ENCODE results near the gene CNTNAP2. TPM values are rescaled to one million over a fixed set of nuclear protein-coding genes. Genes with fewer than 3 reads are reported as not detected.

The CNTNAP2 gene
- polyA plus RNA-seq, 4 donors, result 0.54 to 10.1 (median 2.6) TPM

DNA sequence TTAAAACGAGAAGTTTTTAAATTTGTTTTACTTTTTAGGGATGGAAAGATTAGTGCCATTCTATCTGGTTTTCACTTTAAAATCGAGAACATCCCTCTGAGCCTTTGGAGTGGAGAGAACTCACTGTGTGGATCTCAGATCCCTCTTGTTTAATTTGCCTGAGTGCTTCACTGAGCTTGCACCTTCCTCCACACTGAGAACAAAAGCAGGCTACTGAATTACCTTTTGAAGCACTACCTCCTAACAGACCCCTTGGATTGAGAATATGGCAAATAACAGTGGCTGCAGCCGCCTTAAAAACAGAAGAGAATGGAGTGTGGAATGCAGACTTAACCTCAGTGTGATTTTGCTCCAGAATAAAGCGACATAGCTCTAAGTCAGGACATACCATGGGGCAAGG lies 204.7 kb downstream of the CNTNAP2 start:
- 57 to 67% (median 60%) methylated on average over 4 of the region's 4 CpGs for WGBS, 3 donors
- Histone ChIP-seq H3K27me3 (ENCODE audit: control insufficient read depth in 3 of 3, insufficient read depth in 3 of 3, low read length in 3 of 3) (no peaks in the 10 kb centered on the region), H3K36me3 (ENCODE audit: control insufficient read depth in 3 of 3, insufficient read depth in 2 of 3, low read depth in 1 of 3, low read length in 3 of 3) (no peaks in the 10 kb centered on the region), H3K9me3 (ENCODE audit: control insufficient read depth in 2 of 2, insufficient read depth in 1 of 2, low read depth in 1 of 2, low read length in 1 of 2) (no peaks in the 10 kb centered on the region), H3K4me3 (ENCODE audit: low read depth in 1 of 3, low read length in 3 of 3) (no peak overlapping the region), H3K4me1 (ENCODE audit: control insufficient read depth in 3 of 3, insufficient read depth in 2 of 3, low read depth in 1 of 3, low read length in 2 of 3) (no peaks in the 10 kb centered on the region), H3K27ac (ENCODE audit: low read depth in 1 of 3, low read length in 2 of 3) (no peak overlapping the region)
- no peak for DNase-seq
- no peak for FAIRE-seq

DNA sequence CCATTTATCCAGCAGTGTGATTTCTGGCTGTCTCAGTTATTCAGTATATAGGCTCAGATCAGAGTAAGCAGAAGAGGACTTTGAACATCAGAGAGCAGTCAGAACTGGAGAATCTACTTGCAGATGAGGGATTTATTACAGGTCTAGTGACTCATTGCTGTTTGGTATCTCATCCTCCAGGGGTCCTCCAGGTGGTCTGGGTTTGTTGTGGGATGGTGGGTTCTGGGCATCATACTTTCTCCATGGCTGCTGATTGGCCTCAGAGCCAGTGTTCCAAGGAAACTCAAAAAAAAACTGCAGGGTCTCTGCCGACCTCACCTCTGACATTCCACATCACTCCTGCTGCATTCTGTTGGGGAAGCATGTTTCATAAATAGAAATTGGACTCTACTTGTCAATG lies 214.8 kb downstream of the CNTNAP2 start:
- Histone ChIP-seq H3K9me3 (ENCODE audit: control insufficient read depth in 2 of 2, insufficient read depth in 1 of 2, low read depth in 1 of 2, low read length in 1 of 2) (no peaks in the 10 kb centered on the region), H3K4me1 (ENCODE audit: control insufficient read depth in 3 of 3, insufficient read depth in 2 of 3, low read depth in 1 of 3, low read length in 2 of 3) (no peaks in the 10 kb centered on the region), H3K27ac (ENCODE audit: low read depth in 1 of 3, low read length in 2 of 3) (no peak overlapping the region), H3K36me3 (ENCODE audit: control insufficient read depth in 3 of 3, insufficient read depth in 2 of 3, low read depth in 1 of 3, low read length in 3 of 3) (no peaks in the 10 kb centered on the region), H3K4me3 (ENCODE audit: low read depth in 1 of 3, low read length in 3 of 3) (no peak overlapping the region), H3K27me3 (ENCODE audit: control insufficient read depth in 3 of 3, insufficient read depth in 3 of 3, low read length in 3 of 3) (no peaks in the 10 kb centered on the region)
- 38 to 59% (median 46%) methylated on average over 1 of the region's 1 CpG for WGBS, 3 donors
- FAIRE-seq (no peak), DNase-seq (no peak)

DNA sequence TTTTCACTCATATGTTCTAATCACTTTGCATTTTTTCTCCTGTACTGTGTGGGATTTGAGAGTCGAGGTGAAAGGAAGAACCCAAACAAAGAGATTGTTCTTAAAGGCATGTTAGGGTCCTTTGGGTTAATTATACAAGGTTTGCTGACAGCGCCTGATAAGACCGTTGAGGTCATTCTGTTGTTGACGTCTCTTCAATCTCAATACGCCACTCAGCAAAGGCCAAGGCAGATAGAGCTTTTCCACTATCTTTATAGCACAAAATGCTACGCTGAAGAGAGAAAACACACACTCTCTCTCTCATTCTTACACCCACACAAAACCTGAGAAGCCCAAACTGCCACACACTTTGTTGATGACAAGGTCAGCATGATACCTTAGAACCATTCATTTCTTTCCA lies 228.7 kb downstream of the CNTNAP2 start:
- FAIRE-seq, result no peak
- H3K27ac ChIP-seq (ENCODE audit: low read depth in 1 of 3, low read length in 2 of 3), result no peak overlapping the region
- WGBS, 3 donors, result 21 to 36% (median 32%) methylated on average over 6 of the region's 6 CpGs
- H3K27me3 ChIP-seq (ENCODE audit: control insufficient read depth in 3 of 3, insufficient read depth in 3 of 3, low read length in 3 of 3), result no peaks in the 10 kb centered on the region
- no peak for DNase-seq
- H3K4me1 ChIP-seq (ENCODE audit: control insufficient read depth in 3 of 3, insufficient read depth in 2 of 3, low read depth in 1 of 3, low read length in 2 of 3), result no peaks in the 10 kb centered on the region
- no peaks in the 10 kb centered on the region for H3K36me3 ChIP-seq (ENCODE audit: control insufficient read depth in 3 of 3, insufficient read depth in 2 of 3, low read depth in 1 of 3, low read length in 3 of 3)
- peaks cover 0 to 3% of the 10 kb centered on the region in 2 donors for H3K9me3 ChIP-seq (ENCODE audit: control insufficient read depth in 2 of 2, insufficient read depth in 1 of 2, low read depth in 1 of 2, low read length in 1 of 2)
- H3K4me3 ChIP-seq (ENCODE audit: low read depth in 1 of 3, low read length in 3 of 3), result no peak overlapping the region

DNA sequence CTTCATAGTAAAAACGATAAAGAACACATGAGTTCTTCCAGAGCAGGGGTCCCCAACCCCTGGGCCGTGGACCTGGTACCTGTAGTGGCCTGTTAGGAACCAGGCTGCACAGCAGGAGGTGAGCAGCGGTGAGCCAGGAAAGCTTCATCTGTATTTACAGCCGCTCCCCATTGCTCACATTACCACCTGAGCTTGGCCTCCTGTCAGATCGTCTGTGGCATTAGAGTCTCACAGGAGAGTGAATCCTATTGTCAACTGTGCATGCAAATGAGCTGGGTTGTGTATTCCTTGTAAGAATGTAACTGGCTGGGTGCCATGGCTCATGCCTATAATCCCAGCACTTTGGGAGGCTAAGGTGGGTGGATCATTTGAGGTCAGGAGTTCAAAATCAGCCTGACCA lies 229.5 kb downstream of the CNTNAP2 start:
- no peak overlapping the region for H3K27ac ChIP-seq (ENCODE audit: low read depth in 1 of 3, low read length in 2 of 3)
- DNase-seq, result no peak
- H3K27me3 ChIP-seq (ENCODE audit: control insufficient read depth in 3 of 3, insufficient read depth in 3 of 3, low read length in 3 of 3), result no peaks in the 10 kb centered on the region
- H3K4me3 ChIP-seq (ENCODE audit: low read depth in 1 of 3, low read length in 3 of 3), result no peak overlapping the region
- H3K9me3 ChIP-seq (ENCODE audit: control insufficient read depth in 2 of 2, insufficient read depth in 1 of 2, low read depth in 1 of 2, low read length in 1 of 2), result peaks cover 0 to 3% of the 10 kb centered on the region in 2 donors
- FAIRE-seq, result no peak
- H3K36me3 ChIP-seq (ENCODE audit: control insufficient read depth in 3 of 3, insufficient read depth in 2 of 3, low read depth in 1 of 3, low read length in 3 of 3), result no peaks in the 10 kb centered on the region
- no peaks in the 10 kb centered on the region for H3K4me1 ChIP-seq (ENCODE audit: control insufficient read depth in 3 of 3, insufficient read depth in 2 of 3, low read depth in 1 of 3, low read length in 2 of 3)
- 66 to 79% (median 72%) methylated on average over 5 of the region's 5 CpGs for WGBS, 3 donors

DNA sequence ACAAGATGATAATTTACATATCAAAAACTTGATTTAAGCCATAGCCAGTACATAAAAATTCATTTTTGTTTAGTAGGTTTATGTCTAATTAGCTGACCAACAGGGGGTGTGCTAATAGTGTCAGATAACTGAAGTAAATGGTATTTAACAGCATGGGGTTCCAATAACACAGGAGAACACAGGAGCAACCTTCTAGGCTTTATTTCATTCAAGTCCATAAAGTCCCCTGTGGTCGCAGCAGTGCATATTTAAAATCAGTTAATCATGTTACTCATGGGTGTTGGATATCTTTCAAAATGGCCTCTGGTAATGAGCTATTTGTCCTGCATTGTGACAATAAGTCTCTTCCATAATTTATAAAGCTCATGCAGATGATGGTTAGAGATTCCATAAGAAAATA lies 238.6 kb downstream of the CNTNAP2 start:
- Histone ChIP-seq H3K27me3 (ENCODE audit: control insufficient read depth in 3 of 3, insufficient read depth in 3 of 3, low read length in 3 of 3) (no peaks in the 10 kb centered on the region), H3K36me3 (ENCODE audit: control insufficient read depth in 3 of 3, insufficient read depth in 2 of 3, low read depth in 1 of 3, low read length in 3 of 3) (no peaks in the 10 kb centered on the region), H3K4me3 (ENCODE audit: low read depth in 1 of 3, low read length in 3 of 3) (no peak overlapping the region), H3K27ac (ENCODE audit: low read depth in 1 of 3, low read length in 2 of 3) (no peak overlapping the region), H3K4me1 (ENCODE audit: control insufficient read depth in 3 of 3, insufficient read depth in 2 of 3, low read depth in 1 of 3, low read length in 2 of 3) (no peaks in the 10 kb centered on the region), H3K9me3 (ENCODE audit: control insufficient read depth in 2 of 2, insufficient read depth in 1 of 2, low read depth in 1 of 2, low read length in 1 of 2) (no peaks in the 10 kb centered on the region)
- DNase-seq (no peak), FAIRE-seq (no peak)
- WGBS, 3 donors, result 74 to 90% (median 87%) methylated on average over 1 of the region's 1 CpG

DNA sequence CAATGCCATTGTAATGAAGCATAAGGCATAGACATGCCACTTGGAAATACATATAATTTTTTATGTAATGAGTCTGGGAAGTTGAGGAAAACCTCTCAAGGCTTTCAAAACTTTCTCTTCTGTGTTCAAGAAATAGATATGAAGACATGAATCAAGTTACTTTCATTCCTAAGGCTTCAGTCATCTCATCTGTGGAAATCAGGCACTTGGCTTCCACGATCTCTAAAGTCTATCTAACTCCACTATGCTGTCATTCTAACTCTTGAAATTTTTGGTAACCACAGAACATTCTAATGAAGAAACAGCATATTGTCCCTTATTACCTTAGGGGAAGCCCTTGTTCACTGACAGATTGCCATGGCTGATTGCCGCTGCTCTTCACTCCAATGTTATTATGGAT lies 242.6 kb downstream of the CNTNAP2 start:
- H3K9me3 ChIP-seq (ENCODE audit: control insufficient read depth in 2 of 2, insufficient read depth in 1 of 2, low read depth in 1 of 2, low read length in 1 of 2), result no peaks in the 10 kb centered on the region
- DNase-seq (no peak), FAIRE-seq (no peak)
- no peaks in the 10 kb centered on the region for H3K36me3 ChIP-seq (ENCODE audit: control insufficient read depth in 3 of 3, insufficient read depth in 2 of 3, low read depth in 1 of 3, low read length in 3 of 3)
- H3K27ac ChIP-seq (ENCODE audit: low read depth in 1 of 3, low read length in 2 of 3), result no peak overlapping the region
- H3K4me3 ChIP-seq (ENCODE audit: low read depth in 1 of 3, low read length in 3 of 3), result no peak overlapping the region
- no peaks in the 10 kb centered on the region for H3K4me1 ChIP-seq (ENCODE audit: control insufficient read depth in 3 of 3, insufficient read depth in 2 of 3, low read depth in 1 of 3, low read length in 2 of 3)
- 48 to 78% (median 50%) methylated on average over 2 of the region's 2 CpGs for WGBS, 3 donors
- H3K27me3 ChIP-seq (ENCODE audit: control insufficient read depth in 3 of 3, insufficient read depth in 3 of 3, low read length in 3 of 3), result no peaks in the 10 kb centered on the region

DNA sequence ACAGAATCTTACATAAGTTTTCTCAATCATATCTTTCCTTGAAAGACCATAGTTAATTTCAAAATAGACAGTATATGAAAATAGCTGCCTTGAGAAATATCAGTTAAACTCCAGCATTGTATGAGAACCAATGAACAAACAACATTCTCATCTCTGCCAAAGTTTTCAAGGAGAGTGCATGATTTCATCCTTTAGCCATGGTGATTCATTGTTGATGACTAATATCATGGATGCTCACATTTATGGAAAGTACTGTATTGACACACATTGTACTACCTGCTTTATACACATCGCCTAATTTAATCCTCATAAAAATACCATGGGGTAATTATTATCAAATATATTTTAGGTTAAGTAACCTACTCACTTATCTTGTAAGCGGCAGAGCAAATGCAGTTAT lies 250.3 kb downstream of the CNTNAP2 start:
- Histone ChIP-seq H3K27ac (ENCODE audit: low read depth in 1 of 3, low read length in 2 of 3) (no peak overlapping the region), H3K4me3 (ENCODE audit: low read depth in 1 of 3, low read length in 3 of 3) (no peak overlapping the region), H3K9me3 (ENCODE audit: control insufficient read depth in 2 of 2, insufficient read depth in 1 of 2, low read depth in 1 of 2, low read length in 1 of 2) (no peaks in the 10 kb centered on the region), H3K27me3 (ENCODE audit: control insufficient read depth in 3 of 3, insufficient read depth in 3 of 3, low read length in 3 of 3) (no peaks in the 10 kb centered on the region), H3K36me3 (ENCODE audit: control insufficient read depth in 3 of 3, insufficient read depth in 2 of 3, low read depth in 1 of 3, low read length in 3 of 3) (no peaks in the 10 kb centered on the region), H3K4me1 (ENCODE audit: control insufficient read depth in 3 of 3, insufficient read depth in 2 of 3, low read depth in 1 of 3, low read length in 2 of 3) (no peaks in the 10 kb centered on the region)
- no peak for FAIRE-seq
- DNase-seq, result no peak
- WGBS, 3 donors, result 74 to 86% (median 85%) methylated on average over 2 of the region's 2 CpGs

DNA sequence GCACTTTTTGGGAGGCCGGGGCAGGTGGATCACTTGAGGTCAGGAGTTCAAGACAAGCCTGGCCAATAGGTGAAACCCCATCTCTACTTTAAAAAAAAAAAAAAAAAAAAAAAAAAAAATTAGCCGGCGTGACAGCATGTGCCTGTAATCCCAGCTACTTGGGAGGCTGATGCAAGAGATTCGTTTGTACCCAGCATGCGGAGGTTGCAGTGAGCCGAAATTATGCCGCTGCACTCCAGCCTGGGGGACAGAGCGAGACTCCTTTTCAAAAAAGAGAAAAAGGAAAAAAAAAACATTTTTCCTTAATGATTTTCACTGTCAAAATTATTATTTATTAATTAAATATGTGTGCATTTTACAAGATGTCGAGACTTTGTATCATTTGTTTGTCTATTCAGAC lies 253.6 kb downstream of the CNTNAP2 start:
- Histone ChIP-seq H3K36me3 (ENCODE audit: control insufficient read depth in 3 of 3, insufficient read depth in 2 of 3, low read depth in 1 of 3, low read length in 3 of 3) (no peaks in the 10 kb centered on the region), H3K27ac (ENCODE audit: low read depth in 1 of 3, low read length in 2 of 3) (no peak overlapping the region), H3K9me3 (ENCODE audit: control insufficient read depth in 2 of 2, insufficient read depth in 1 of 2, low read depth in 1 of 2, low read length in 1 of 2) (peaks cover 0 to under 1% of the 10 kb centered on the region in 2 donors), H3K4me1 (ENCODE audit: control insufficient read depth in 3 of 3, insufficient read depth in 2 of 3, low read depth in 1 of 3, low read length in 2 of 3) (no peaks in the 10 kb centered on the region), H3K4me3 (ENCODE audit: low read depth in 1 of 3, low read length in 3 of 3) (no peak overlapping the region), H3K27me3 (ENCODE audit: control insufficient read depth in 3 of 3, insufficient read depth in 3 of 3, low read length in 3 of 3) (no peaks in the 10 kb centered on the region)
- 70 to 86% (median 74%) methylated on average over 9 of the region's 9 CpGs for WGBS, 3 donors
- FAIRE-seq (no peak), DNase-seq (no peak)

DNA sequence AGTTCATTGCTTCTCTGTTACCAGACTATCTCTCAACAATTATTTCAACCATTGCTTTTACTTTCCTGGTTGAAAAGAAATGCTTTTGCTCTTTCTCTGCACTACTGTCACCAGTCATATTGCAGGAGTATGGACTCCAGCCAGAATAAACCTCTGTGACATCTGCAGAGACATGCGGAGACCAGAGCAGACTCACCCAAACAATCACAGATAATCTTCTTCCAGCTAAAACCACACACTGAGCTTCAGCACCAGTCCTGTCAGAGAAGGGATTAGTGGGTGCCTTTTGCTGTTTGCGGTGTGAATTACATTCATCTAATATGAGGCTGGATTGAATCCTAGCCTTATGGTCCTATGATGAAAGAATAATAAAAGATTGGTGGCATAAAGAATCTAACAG lies 258.6 kb downstream of the CNTNAP2 start:
- FAIRE-seq, result no peak
- WGBS, 3 donors, result 58 to 76% (median 70%) methylated on average over 2 of the region's 2 CpGs
- DNase-seq, result no peak
- H3K27ac ChIP-seq (ENCODE audit: low read depth in 1 of 3, low read length in 2 of 3), result no peak overlapping the region
- no peaks in the 10 kb centered on the region for H3K27me3 ChIP-seq (ENCODE audit: control insufficient read depth in 3 of 3, insufficient read depth in 3 of 3, low read length in 3 of 3)
- H3K9me3 ChIP-seq (ENCODE audit: control insufficient read depth in 2 of 2, insufficient read depth in 1 of 2, low read depth in 1 of 2, low read length in 1 of 2), result peaks cover 2% of the 10 kb centered on the region in 2 donors
- no peak overlapping the region for H3K4me3 ChIP-seq (ENCODE audit: low read depth in 1 of 3, low read length in 3 of 3)
- H3K4me1 ChIP-seq (ENCODE audit: control insufficient read depth in 3 of 3, insufficient read depth in 2 of 3, low read depth in 1 of 3, low read length in 2 of 3), result no peaks in the 10 kb centered on the region
- H3K36me3 ChIP-seq (ENCODE audit: control insufficient read depth in 3 of 3, insufficient read depth in 2 of 3, low read depth in 1 of 3, low read length in 3 of 3), result no peaks in the 10 kb centered on the region

Data from small intestine (tissue), 7 donors.